IMR-90 (cell line): ENCODE measurements around the gene CHN2. TPM values are rescaled to one million over a fixed set of nuclear protein-coding genes. Genes with fewer than 3 reads are reported as not detected.

ENCODE experiments used
- ATAC-seq: fragments of 200-7000 bp; cut with Tn5 transposase; 2 replicates; pipeline ENCODE4 v1.9.1; 2020; ENCODE audit warnings: low read depth, mild to moderate bottlenecking, moderate library complexity
- BruUV-seq: library from RNA; stranded (reverse); fragments of 400-500 nt; replicated peaks from 2 replicates; lab custom pipeline; 2021; lab: Mats Ljungman, UMichigan
- CTCF ChIA-PET: fragments of 300-600 bp; formaldehyde crosslinking; extraction: SDS; loops from one replicate; lab custom pipeline; 2021; ENCODE audit warnings: antibody characterized with exemption; lab: Yijun Ruan, JAX
- POLR2A ChIA-PET: fragments of 300-600 bp; sonication (Branson Sonifier 250); formaldehyde crosslinking; loops from one replicate; lab custom pipeline; 2022; ENCODE audit warnings: antibody characterized with exemption; ENCODE audit not compliant: unreplicated experiment; lab: Charles Lee
- DNase-seq: peaks from one replicate; pipeline ENCODE4 v3.0.0; 2013
- H2AFZ ChIP-seq: replicated peaks from 2 replicates; pipeline ENCODE3; 2013; ENCODE audit warnings: low read length, mild to moderate bottlenecking; ENCODE audit not compliant: poor library complexity
- H2AK5ac ChIP-seq: 2 replicates; pipeline ENCODE4 v1.6.1; 2013; ENCODE audit warnings: low read depth, low read length, inconsistent platforms
- H2AK9ac ChIP-seq: replicated peaks from 2 replicates; pipeline ENCODE3; 2013; ENCODE audit warnings: mild to moderate bottlenecking, low read depth, low read length, moderate library complexity; ENCODE audit not compliant: poor library complexity
- H2BK120ac ChIP-seq: 2 replicates; pipeline ENCODE4 v1.6.1; 2013; ENCODE audit warnings: low read depth, low read length, inconsistent platforms
- H2BK15ac ChIP-seq: 3 replicates; pipeline ENCODE4 v1.6.1; 2013; ENCODE audit warnings: low read depth, low read length, inconsistent platforms
- H2BK20ac ChIP-seq: 2 replicates; pipeline ENCODE4 v1.6.1; 2013; ENCODE audit warnings: low read depth, mild to moderate bottlenecking, inconsistent platforms, low read length, moderate library complexity
- H2BK5ac ChIP-seq: 2 replicates; pipeline ENCODE4 v1.6.1; 2013; ENCODE audit warnings: mild to moderate bottlenecking, low read depth, low read length, inconsistent platforms; ENCODE audit not compliant: poor library complexity, severe bottlenecking
- H3K14ac ChIP-seq: replicated peaks from 2 replicates; pipeline ENCODE4 v1.6.1; 2013; ENCODE audit warnings: low read depth, low read length, inconsistent platforms
- H3K18ac ChIP-seq: 2 replicates; pipeline ENCODE4 v1.6.1; 2013; ENCODE audit warnings: low read depth, low read length, control low read depth
- H3K23ac ChIP-seq: 2 replicates; pipeline ENCODE4 v1.6.1; 2013; ENCODE audit warnings: low read depth, low read length, inconsistent platforms
- H3K27ac ChIP-seq: 2 replicates; pipeline ENCODE4 v1.5.1; 2013; ENCODE audit warnings: mild to moderate bottlenecking, control low read depth, low read length; ENCODE audit not compliant: insufficient read depth
- H3K27me3 ChIP-seq: 2 replicates; pipeline ENCODE4 v1.6.1; 2013; ENCODE audit warnings: low read length; ENCODE audit not compliant: control insufficient read depth, insufficient read depth
- H3K36me3 ChIP-seq: 2 replicates; pipeline ENCODE4 v1.6.1; 2013; ENCODE audit warnings: low read length, mixed read lengths; ENCODE audit not compliant: control insufficient read depth, insufficient read depth
- H3K4ac ChIP-seq: 2 replicates; pipeline ENCODE4 v1.6.1; 2013; ENCODE audit warnings: low read depth, low read length, inconsistent platforms
- H3K4me1 ChIP-seq: 2 replicates; pipeline ENCODE4 v1.6.1; 2013; ENCODE audit warnings: low read length, mixed read lengths; ENCODE audit not compliant: control insufficient read depth, insufficient read depth
- H3K4me2 ChIP-seq: 2 replicates; pipeline ENCODE4 v1.6.1; 2013; ENCODE audit warnings: low read depth, mild to moderate bottlenecking, control low read depth, low read length, moderate library complexity
- H3K4me3 ChIP-seq: 2 replicates; pipeline ENCODE4 v1.5.1; 2013; ENCODE audit warnings: low read depth, mild to moderate bottlenecking, control low read depth, low read length, moderate library complexity; ENCODE audit not compliant: insufficient read depth
- H3K56ac ChIP-seq: 2 replicates; pipeline ENCODE4 v1.6.1; 2013; ENCODE audit warnings: low read length, inconsistent platforms; ENCODE audit not compliant: insufficient read depth; ENCODE audit errors: extremely low read depth
- H3K79me1 ChIP-seq, 2 experiments: 2 replicates each; pipeline ENCODE4 v1.6.1; 2013; ENCODE audit warnings: low read length in 2 of 2, inconsistent platforms in 1 of 2, low read depth in 1 of 2
- H3K9ac ChIP-seq: 2 replicates; pipeline ENCODE4 v1.6.1; 2013; ENCODE audit warnings: low read depth, low read length, control low read depth
- H3K9me1 ChIP-seq: 2 replicates; pipeline ENCODE4 v1.6.1; 2013; ENCODE audit warnings: low read length, inconsistent platforms; ENCODE audit not compliant: insufficient read depth
- H3K9me3 ChIP-seq: 2 replicates; pipeline ENCODE4 v1.6.1; 2013; ENCODE audit warnings: low read length; ENCODE audit not compliant: control insufficient read depth, insufficient read depth
- H4K20me1 ChIP-seq: 2 replicates; pipeline ENCODE4 v1.6.1; 2013; ENCODE audit warnings: low read length, inconsistent platforms; ENCODE audit not compliant: insufficient read depth
- H4K5ac ChIP-seq: 2 replicates; pipeline ENCODE4 v1.6.1; 2013; ENCODE audit warnings: mild to moderate bottlenecking, low read depth, low read length, control low read depth
- H4K8ac ChIP-seq, 2 experiments: 2 replicates each; pipeline ENCODE4 v1.6.1; 2013; ENCODE audit warnings: low read depth in 2 of 2, low read length in 2 of 2, control low read depth in 1 of 2, inconsistent platforms in 1 of 2
- H4K91ac ChIP-seq: 2 replicates; pipeline ENCODE4 v1.6.1; 2013; ENCODE audit warnings: low read depth, low read length, inconsistent platforms; ENCODE audit not compliant: insufficient read depth
- CEBPB ChIP-seq: IDR thresholded peaks from 2 replicates; pipeline ENCODE4 v1.6.1; 2012; ENCODE audit warnings: low read depth, low read length, improper control_type of control experiment
- CHD1 ChIP-seq: IDR thresholded peaks from 2 replicates; pipeline ENCODE4 v1.6.1; 2012; ENCODE audit warnings: low read depth, low read length, improper control_type of control experiment
- FOS ChIP-seq: fragments of 150-350 bp; IDR thresholded peaks from 2 replicates; pipeline ENCODE4 v1.6.1; 2016; ENCODE audit warnings: low read depth, low read length
- MAZ ChIP-seq: IDR thresholded peaks from 2 replicates; pipeline ENCODE4 v1.6.1; 2012; ENCODE audit warnings: low read depth, mild to moderate bottlenecking, low read length, improper control_type of control experiment, moderate library complexity, borderline replicate concordance
- NFE2L2 ChIP-seq: fragments of 150-350 bp; IDR thresholded peaks from 2 replicates; pipeline ENCODE4 v1.6.1; 2016; ENCODE audit warnings: low read depth, mild to moderate bottlenecking, low read length
- RAD21 ChIP-seq: IDR thresholded peaks from 2 replicates; pipeline ENCODE4 v1.6.1; 2012; ENCODE audit warnings: low read length, improper control_type of control experiment
- RCOR1 ChIP-seq: IDR thresholded peaks from 2 replicates; pipeline ENCODE4 v1.6.1; 2012; ENCODE audit warnings: mild to moderate bottlenecking, low read length, improper control_type of control experiment; ENCODE audit not compliant: insufficient replicate concordance
- SMC3 ChIP-seq: fragments of 150-350 bp; IDR thresholded peaks from 2 replicates; pipeline ENCODE4 v1.6.1; 2016; ENCODE audit warnings: low read depth, mild to moderate bottlenecking, antibody characterized with exemption, low read length, moderate library complexity
- WGBS, 2 experiments: methylation state at CpG; one replicate each; pipeline versions ENCODE4 v1.1.5 to v1.1.7; 2013; ENCODE audit warnings: missing lambda C conversion rate in 2 of 2; ENCODE audit not compliant: insufficient read length in 1 of 2; ENCODE audit errors: extremely low coverage in 2 of 2; 5-methylcytosine and 5-hydroxymethylcytosine counted together
- dilution Hi-C: fragments of 300-500 bp; cut with HindIII; formaldehyde crosslinking; loops from one replicate; pipeline ENCODE4 v1.14.3; 2018; ENCODE audit warnings: low sequenced_read_pairs; ENCODE audit not compliant: unreplicated experiment
- in situ Hi-C: fragments of 300-500 bp; cut with MboI; formaldehyde crosslinking; loops from 3 replicates; pipeline ENCODE4 v1.14.3; 2019; ENCODE audit warnings: low sequenced_read_pairs, inconsistent platforms, mixed read lengths
- intact Hi-C: fragments of 100-400 bp; cut with micrococcal nuclease; formaldehyde crosslinking; loops from 2 replicates; pipeline ENCODE4 v1.10.0; 2022
- polyA plus RNA-seq, 3 experiments: library from polyadenylated mRNA; depleted of rRNA; stranded (reverse); fragments of >200 nt; gene quantifications; 2 replicates each; pipeline ENCODE4 v1.2.3, GENCODE V29; 2012; ENCODE audit warnings: low replicate concordance in 1 of 3
- total RNA-seq: library from RNA; depleted of rRNA; stranded (reverse); fragments of >200 nt; gene quantifications from 2 replicates; pipeline ENCODE4 v1.2.3, GENCODE V29; 2012
- TF ChIP-seq, protein P1 (sequence below): fragments of 150-350 bp; IDR thresholded peaks from 2 replicates; pipeline ENCODE4 v1.6.1; 2016; ENCODE audit warnings: low read depth, mild to moderate bottlenecking, low read length, moderate library complexity, borderline replicate concordance
- TF ChIP-seq, protein P2 (sequence below): conservative IDR thresholded peaks from 2 replicates; pipeline ENCODE4 v1.5.1; 2012; ENCODE audit warnings: mild to moderate bottlenecking, low read depth, low read length, improper control_type of control experiment
- TF ChIP-seq, protein P3 (sequence below): fragments of 150-350 bp; IDR thresholded peaks from 2 replicates; pipeline ENCODE4 v1.6.1; 2017; ENCODE audit warnings: mild to moderate bottlenecking, antibody characterized with exemption, low read length, low read depth

The CHN2 gene
- total and polyA plus RNA-seq, 2 of the 4 experiments (the other 2 are of a cell fraction): not detected

DNA sequence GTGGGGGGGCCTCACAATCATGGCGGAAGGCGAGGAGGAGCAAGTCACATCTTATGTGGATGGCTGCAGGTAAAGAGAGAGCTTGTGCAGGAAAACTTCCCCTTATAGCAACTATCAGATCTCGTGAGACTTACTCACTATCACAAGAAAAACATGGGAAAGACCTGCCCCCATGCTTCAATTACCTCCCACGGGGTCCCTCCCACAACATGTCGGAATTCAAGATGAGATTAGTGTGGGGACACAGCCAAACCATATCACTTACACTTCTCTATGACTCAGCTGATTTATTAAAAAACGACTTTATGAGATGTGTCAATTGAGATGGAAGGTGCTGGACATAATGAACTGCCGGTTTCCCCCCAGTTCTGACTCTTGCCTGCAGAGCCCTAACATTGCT lies 23.8 kb upstream of the CHN2 start:
- H4K8ac ChIP-seq: no peak overlapping the region
- no peak overlapping the region for H2AK5ac ChIP-seq
- no peak overlapping the region for H2AK9ac ChIP-seq
- no peaks in the 10 kb centered on the region for H3K9me1 ChIP-seq
- no peaks in the 10 kb centered on the region for H4K20me1 ChIP-seq
- H3K4me2 ChIP-seq: no peak overlapping the region
- H3K9me3 ChIP-seq: no peaks in the 10 kb centered on the region
- H2BK120ac ChIP-seq: no peak overlapping the region
- H2AFZ ChIP-seq: no peak overlapping the region
- in situ Hi-C loops: no loop called here
- dilution Hi-C loops: no loop called here
- no peak overlapping the region for H3K27ac ChIP-seq
- no peaks in the 10 kb centered on the region for H3K79me1 ChIP-seq
- H4K5ac ChIP-seq: no peak overlapping the region
- TF ChIP-seq FOS (no peak), MAZ (no peak), NFE2L2 (no peak), RCOR1 (no peak), CEBPB (no peak), CHD1 (no peak), RAD21 (no peak), SMC3 (no peak)
- TF ChIP-seq, protein P1, sequence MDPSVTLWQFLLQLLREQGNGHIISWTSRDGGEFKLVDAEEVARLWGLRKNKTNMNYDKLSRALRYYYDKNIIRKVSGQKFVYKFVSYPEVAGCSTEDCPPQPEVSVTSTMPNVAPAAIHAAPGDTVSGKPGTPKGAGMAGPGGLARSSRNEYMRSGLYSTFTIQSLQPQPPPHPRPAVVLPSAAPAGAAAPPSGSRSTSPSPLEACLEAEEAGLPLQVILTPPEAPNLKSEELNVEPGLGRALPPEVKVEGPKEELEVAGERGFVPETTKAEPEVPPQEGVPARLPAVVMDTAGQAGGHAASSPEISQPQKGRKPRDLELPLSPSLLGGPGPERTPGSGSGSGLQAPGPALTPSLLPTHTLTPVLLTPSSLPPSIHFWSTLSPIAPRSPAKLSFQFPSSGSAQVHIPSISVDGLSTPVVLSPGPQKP: no peak
- TF ChIP-seq, protein P2, sequence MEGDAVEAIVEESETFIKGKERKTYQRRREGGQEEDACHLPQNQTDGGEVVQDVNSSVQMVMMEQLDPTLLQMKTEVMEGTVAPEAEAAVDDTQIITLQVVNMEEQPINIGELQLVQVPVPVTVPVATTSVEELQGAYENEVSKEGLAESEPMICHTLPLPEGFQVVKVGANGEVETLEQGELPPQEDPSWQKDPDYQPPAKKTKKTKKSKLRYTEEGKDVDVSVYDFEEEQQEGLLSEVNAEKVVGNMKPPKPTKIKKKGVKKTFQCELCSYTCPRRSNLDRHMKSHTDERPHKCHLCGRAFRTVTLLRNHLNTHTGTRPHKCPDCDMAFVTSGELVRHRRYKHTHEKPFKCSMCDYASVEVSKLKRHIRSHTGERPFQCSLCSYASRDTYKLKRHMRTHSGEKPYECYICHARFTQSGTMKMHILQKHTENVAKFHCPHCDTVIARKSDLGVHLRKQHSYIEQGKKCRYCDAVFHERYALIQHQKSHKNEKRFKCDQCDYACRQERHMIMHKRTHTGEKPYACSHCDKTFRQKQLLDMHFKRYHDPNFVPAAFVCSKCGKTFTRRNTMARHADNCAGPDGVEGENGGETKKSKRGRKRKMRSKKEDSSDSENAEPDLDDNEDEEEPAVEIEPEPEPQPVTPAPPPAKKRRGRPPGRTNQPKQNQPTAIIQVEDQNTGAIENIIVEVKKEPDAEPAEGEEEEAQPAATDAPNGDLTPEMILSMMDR: no peak
- TF ChIP-seq, protein P3, sequence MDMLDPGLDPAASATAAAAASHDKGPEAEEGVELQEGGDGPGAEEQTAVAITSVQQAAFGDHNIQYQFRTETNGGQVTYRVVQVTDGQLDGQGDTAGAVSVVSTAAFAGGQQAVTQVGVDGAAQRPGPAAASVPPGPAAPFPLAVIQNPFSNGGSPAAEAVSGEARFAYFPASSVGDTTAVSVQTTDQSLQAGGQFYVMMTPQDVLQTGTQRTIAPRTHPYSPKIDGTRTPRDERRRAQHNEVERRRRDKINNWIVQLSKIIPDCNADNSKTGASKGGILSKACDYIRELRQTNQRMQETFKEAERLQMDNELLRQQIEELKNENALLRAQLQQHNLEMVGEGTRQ: no peak
- H3K9ac ChIP-seq: no peak overlapping the region
- WGBS, 2 experiments: no CpG with 5 or more reads among the region's 7 CpGs
- H3K27me3 ChIP-seq: no peaks in the 10 kb centered on the region
- no peak overlapping the region for H3K23ac ChIP-seq
- intact Hi-C loops: no loop called here
- H2BK20ac ChIP-seq: no peak overlapping the region
- no peak overlapping the region for H2BK5ac ChIP-seq
- H3K14ac ChIP-seq: no peak overlapping the region
- H3K56ac ChIP-seq: no peak overlapping the region
- no TSS peak for BruUV-seq
- ChIA-PET CTCF (no interaction called here), POLR2A (no interaction called here)
- no peak overlapping the region for H4K91ac ChIP-seq
- no peak overlapping the region for H3K18ac ChIP-seq
- no peak overlapping the region for H3K4ac ChIP-seq
- H3K36me3 ChIP-seq: no peaks in the 10 kb centered on the region
- DNase-seq: no peak
- no peak overlapping the region for H2BK15ac ChIP-seq
- no peaks in the 10 kb centered on the region for H3K4me1 ChIP-seq
- H3K4me3 ChIP-seq: no peak overlapping the region
- ATAC-seq: no peak
